HEK293 (cell line): ENCODE results near the gene NFIX.
A peak's percentile ranks its signal among the peaks of the same experiment; 100 is the strongest.

ENCODE experiments used
- GLIS1 ChIP-seq: fragments of 450-650 bp; formaldehyde crosslinking; IDR thresholded peaks from 2 replicates; pipeline ENCODE4 v1.5.1; 2016; ENCODE audit warnings: missing biosample characterization, missing genetic modification characterization
- KLF7 ChIP-seq: fragments of 450-650 bp; formaldehyde crosslinking; IDR thresholded peaks from 2 replicates; pipeline ENCODE4 v1.5.1; 2016; ENCODE audit warnings: missing biosample characterization, missing genetic modification characterization, borderline replicate concordance
- ZFP69B ChIP-seq: fragments of 450-650 bp; formaldehyde crosslinking; IDR thresholded peaks from 2 replicates; pipeline ENCODE4 v1.5.1; 2016; ENCODE audit warnings: missing biosample characterization, missing genetic modification characterization
- ZNF155 ChIP-seq: fragments of 450-650 bp; formaldehyde crosslinking; IDR thresholded peaks from 2 replicates; pipeline ENCODE4 v1.5.1; 2016; ENCODE audit warnings: missing biosample characterization, missing genetic modification characterization
- ZNF610 ChIP-seq: fragments of 450-650 bp; formaldehyde crosslinking; IDR thresholded peaks from 2 replicates; pipeline ENCODE4 v1.5.1; 2016; ENCODE audit warnings: missing biosample characterization, missing genetic modification characterization, borderline replicate concordance
- ZNF843 ChIP-seq: fragments of 450-650 bp; formaldehyde crosslinking; IDR thresholded peaks from 2 replicates; pipeline ENCODE4 v1.5.1; 2016; ENCODE audit warnings: missing biosample characterization, missing genetic modification characterization
- TF ChIP-seq, protein P1 (sequence below): fragments of 450-650 bp; formaldehyde crosslinking; IDR thresholded peaks from 2 replicates; pipeline ENCODE4 v1.5.1; 2017; ENCODE audit warnings: missing biosample characterization, missing genetic modification characterization
- TF ChIP-seq, protein P2 (sequence below): fragments of 450-650 bp; formaldehyde crosslinking; IDR thresholded peaks from 2 replicates; pipeline ENCODE4 v1.5.1; 2017; ENCODE audit warnings: missing biosample characterization, missing genetic modification characterization
- TF ChIP-seq, protein P3 (sequence below): fragments of 450-650 bp; formaldehyde crosslinking; IDR thresholded peaks from 2 replicates; pipeline ENCODE4 v1.5.1; 2016; ENCODE audit warnings: missing biosample characterization, missing genetic modification characterization
- TF ChIP-seq, protein P4 (sequence below): fragments of 450-650 bp; IDR thresholded peaks from 2 replicates; pipeline ENCODE4 v1.5.1; 2018; ENCODE audit warnings: missing biosample characterization, mild to moderate bottlenecking, missing genetic modification characterization
- TF ChIP-seq, protein P5 (sequence below): fragments of 450-650 bp; formaldehyde crosslinking; IDR thresholded peaks from 2 replicates; pipeline ENCODE4 v1.5.1; 2016; ENCODE audit warnings: missing biosample characterization, missing genetic modification characterization
- TF ChIP-seq, protein P6 (sequence below): fragments of 450-650 bp; formaldehyde crosslinking; IDR thresholded peaks from 2 replicates; pipeline ENCODE4 v1.5.1; 2016; ENCODE audit warnings: missing biosample characterization, missing genetic modification characterization
- TF ChIP-seq, protein P7 (sequence below): fragments of 450-650 bp; formaldehyde crosslinking; IDR thresholded peaks from 2 replicates; pipeline ENCODE4 v1.5.1; 2017; ENCODE audit warnings: missing biosample characterization, missing genetic modification characterization
- TF ChIP-seq, protein P8 (sequence below): fragments of 450-650 bp; formaldehyde crosslinking; IDR thresholded peaks from 2 replicates; pipeline ENCODE4 v1.5.1; 2016; ENCODE audit warnings: missing biosample characterization, missing genetic modification characterization
- TF ChIP-seq, protein P9 (sequence below): fragments of 450-650 bp; formaldehyde crosslinking; IDR thresholded peaks from 2 replicates; pipeline ENCODE4 v1.5.1; 2017; ENCODE audit warnings: missing biosample characterization, missing genetic modification characterization
- TF ChIP-seq, protein P10 (sequence below): fragments of 450-650 bp; formaldehyde crosslinking; IDR thresholded peaks from 2 replicates; pipeline ENCODE4 v1.5.1; 2017; ENCODE audit warnings: missing biosample characterization, mild to moderate bottlenecking, missing genetic modification characterization, moderate library complexity
- TF ChIP-seq, protein P11 (sequence below): fragments of 450-650 bp; formaldehyde crosslinking; IDR thresholded peaks from 2 replicates; pipeline ENCODE4 v1.5.1; 2016; ENCODE audit warnings: missing biosample characterization, missing genetic modification characterization

Gene NFIX

DNA sequence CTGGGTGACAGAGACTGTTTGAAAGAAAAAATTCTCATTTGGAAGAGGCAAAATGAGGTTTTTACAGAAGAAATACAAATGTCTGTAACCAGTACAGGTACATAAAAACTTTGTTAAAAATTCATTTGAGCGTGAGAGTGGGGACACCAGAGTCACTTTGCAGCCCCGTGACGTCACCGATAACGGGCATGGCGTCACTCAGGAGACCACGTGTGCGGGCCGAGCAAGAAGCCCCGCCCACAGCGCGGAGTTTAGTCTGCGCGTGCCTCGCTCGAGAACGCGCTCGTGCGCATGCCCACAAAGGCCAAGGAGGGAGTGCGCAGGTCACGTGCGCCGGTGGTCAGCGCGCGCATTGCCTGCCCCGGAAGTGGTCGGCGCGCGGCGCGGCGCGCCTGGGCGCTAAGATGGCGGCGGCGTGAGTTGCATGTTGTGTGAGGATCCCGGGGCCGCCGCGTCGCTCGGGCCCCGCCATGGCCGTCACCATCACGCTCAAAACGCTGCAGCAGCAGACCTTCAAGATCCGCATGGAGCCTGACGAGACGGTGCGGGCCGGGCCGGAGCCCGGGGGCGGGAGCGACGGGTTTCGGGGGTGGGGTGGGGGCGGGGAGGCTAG is 49.7 kb upstream of the NFIX start, which contains the start of gene RAD23A (continued):
- TF ChIP-seq, protein P1, sequence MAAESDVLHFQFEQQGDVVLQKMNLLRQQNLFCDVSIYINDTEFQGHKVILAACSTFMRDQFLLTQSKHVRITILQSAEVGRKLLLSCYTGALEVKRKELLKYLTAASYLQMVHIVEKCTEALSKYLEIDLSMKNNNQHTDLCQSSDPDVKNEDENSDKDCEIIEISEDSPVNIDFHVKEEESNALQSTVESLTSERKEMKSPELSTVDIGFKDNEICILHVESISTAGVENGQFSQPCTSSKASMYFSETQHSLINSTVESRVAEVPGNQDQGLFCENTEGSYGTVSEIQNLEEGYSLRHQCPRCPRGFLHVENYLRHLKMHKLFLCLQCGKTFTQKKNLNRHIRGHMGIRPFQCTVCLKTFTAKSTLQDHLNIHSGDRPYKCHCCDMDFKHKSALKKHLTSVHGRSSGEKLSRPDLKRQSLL (tag by site-specific recombination): no peak
- TF ChIP-seq, protein P2, sequence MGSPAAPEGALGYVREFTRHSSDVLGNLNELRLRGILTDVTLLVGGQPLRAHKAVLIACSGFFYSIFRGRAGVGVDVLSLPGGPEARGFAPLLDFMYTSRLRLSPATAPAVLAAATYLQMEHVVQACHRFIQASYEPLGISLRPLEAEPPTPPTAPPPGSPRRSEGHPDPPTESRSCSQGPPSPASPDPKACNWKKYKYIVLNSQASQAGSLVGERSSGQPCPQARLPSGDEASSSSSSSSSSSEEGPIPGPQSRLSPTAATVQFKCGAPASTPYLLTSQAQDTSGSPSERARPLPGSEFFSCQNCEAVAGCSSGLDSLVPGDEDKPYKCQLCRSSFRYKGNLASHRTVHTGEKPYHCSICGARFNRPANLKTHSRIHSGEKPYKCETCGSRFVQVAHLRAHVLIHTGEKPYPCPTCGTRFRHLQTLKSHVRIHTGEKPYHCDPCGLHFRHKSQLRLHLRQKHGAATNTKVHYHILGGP (tag by site-specific recombination): no peak
- TF ChIP-seq, protein P3, sequence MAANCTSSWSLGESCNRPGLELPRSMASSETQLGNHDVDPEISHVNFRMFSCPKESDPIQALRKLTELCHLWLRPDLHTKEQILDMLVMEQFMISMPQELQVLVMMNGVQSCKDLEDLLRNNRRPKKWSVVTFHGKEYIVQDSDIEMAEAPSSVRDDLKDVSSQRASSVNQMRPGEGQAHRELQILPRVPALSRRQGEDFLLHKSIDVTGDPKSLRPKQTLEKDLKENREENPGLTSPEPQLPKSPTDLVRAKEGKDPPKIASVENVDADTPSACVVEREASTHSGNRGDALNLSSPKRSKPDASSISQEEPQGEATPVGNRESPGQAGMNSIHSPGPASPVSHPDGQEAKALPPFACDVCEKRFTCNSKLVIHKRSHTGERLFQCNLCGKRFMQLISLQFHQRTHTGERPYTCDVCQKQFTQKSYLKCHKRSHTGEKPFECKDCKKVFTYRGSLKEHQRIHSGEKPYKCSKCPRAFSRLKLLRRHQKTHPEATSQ: no peak
- no peak for TF ChIP-seq ZNF610 (tag by site-specific recombination)
- TF ChIP-seq, protein P4, sequence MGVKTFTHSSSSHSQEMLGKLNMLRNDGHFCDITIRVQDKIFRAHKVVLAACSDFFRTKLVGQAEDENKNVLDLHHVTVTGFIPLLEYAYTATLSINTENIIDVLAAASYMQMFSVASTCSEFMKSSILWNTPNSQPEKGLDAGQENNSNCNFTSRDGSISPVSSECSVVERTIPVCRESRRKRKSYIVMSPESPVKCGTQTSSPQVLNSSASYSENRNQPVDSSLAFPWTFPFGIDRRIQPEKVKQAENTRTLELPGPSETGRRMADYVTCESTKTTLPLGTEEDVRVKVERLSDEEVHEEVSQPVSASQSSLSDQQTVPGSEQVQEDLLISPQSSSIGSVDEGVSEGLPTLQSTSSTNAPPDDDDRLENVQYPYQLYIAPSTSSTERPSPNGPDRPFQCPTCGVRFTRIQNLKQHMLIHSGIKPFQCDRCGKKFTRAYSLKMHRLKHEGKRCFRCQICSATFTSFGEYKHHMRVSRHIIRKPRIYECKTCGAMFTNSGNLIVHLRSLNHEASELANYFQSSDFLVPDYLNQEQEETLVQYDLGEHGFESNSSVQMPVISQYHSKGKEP (tag by site-specific recombination): no peak
- TF ChIP-seq, protein P5, sequence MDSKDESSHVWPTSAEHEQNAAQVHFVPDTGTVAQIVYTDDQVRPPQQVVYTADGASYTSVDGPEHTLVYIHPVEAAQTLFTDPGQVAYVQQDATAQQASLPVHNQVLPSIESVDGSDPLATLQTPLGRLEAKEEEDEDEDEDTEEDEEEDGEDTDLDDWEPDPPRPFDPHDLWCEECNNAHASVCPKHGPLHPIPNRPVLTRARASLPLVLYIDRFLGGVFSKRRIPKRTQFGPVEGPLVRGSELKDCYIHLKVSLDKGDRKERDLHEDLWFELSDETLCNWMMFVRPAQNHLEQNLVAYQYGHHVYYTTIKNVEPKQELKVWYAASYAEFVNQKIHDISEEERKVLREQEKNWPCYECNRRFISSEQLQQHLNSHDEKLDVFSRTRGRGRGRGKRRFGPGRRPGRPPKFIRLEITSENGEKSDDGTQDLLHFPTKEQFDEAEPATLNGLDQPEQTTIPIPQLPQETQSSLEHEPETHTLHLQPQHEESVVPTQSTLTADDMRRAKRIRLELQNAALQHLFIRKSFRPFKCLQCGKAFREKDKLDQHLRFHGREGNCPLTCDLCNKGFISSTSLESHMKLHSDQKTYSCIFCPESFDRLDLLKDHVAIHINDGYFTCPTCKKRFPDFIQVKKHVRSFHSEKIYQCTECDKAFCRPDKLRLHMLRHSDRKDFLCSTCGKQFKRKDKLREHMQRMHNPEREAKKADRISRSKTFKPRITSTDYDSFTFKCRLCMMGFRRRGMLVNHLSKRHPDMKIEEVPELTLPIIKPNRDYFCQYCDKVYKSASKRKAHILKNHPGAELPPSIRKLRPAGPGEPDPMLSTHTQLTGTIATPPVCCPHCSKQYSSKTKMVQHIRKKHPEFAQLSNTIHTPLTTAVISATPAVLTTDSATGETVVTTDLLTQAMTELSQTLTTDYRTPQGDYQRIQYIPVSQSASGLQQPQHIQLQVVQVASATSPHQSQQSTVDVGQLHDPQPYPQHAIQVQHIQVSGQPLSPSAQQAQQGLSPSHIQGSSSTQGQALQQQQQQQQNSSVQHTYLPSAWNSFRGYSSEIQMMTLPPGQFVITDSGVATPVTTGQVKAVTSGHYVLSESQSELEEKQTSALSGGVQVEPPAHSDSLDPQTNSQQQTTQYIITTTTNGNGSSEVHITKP (tag by site-specific recombination): peak; percentile 79; the same call in 1 of the 2 replicates
- TF ChIP-seq ZFP69B: 0 out of 2 replicates have a peak, but pooled peaks have one; percentile 29
- TF ChIP-seq, protein P6, sequence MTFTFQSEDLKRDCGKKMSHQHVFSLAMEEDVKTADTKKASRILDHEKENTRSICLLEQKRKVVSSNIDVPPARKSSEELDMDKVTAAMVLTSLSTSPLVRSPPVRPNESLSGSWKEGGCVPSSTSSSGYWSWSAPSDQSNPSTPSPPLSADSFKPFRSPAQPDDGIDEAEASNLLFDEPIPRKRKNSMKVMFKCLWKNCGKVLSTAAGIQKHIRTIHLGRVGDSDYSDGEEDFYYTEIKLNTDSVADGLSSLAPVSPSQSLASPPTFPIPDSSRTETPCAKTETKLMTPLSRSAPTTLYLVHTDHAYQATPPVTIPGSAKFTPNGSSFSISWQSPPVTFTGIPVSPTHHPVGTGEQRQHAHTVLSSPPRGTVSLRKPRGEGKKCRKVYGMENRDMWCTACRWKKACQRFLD (tag by site-specific recombination): no peak
- TF ChIP-seq GLIS1 (tag by site-specific recombination): 0 out of 2 replicates have a peak, but pooled peaks have one; percentile 18
- TF ChIP-seq, protein P7, sequence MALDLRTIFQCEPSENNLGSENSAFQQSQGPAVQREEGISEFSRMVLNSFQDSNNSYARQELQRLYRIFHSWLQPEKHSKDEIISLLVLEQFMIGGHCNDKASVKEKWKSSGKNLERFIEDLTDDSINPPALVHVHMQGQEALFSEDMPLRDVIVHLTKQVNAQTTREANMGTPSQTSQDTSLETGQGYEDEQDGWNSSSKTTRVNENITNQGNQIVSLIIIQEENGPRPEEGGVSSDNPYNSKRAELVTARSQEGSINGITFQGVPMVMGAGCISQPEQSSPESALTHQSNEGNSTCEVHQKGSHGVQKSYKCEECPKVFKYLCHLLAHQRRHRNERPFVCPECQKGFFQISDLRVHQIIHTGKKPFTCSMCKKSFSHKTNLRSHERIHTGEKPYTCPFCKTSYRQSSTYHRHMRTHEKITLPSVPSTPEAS (tag by site-specific recombination): no peak
- TF ChIP-seq ZNF843 (tag by site-specific recombination): no peak
- TF ChIP-seq, protein P8, sequence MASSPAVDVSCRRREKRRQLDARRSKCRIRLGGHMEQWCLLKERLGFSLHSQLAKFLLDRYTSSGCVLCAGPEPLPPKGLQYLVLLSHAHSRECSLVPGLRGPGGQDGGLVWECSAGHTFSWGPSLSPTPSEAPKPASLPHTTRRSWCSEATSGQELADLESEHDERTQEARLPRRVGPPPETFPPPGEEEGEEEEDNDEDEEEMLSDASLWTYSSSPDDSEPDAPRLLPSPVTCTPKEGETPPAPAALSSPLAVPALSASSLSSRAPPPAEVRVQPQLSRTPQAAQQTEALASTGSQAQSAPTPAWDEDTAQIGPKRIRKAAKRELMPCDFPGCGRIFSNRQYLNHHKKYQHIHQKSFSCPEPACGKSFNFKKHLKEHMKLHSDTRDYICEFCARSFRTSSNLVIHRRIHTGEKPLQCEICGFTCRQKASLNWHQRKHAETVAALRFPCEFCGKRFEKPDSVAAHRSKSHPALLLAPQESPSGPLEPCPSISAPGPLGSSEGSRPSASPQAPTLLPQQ: peak; percentile 44; the same call in 1 of the 2 replicates
- TF ChIP-seq, protein P9, sequence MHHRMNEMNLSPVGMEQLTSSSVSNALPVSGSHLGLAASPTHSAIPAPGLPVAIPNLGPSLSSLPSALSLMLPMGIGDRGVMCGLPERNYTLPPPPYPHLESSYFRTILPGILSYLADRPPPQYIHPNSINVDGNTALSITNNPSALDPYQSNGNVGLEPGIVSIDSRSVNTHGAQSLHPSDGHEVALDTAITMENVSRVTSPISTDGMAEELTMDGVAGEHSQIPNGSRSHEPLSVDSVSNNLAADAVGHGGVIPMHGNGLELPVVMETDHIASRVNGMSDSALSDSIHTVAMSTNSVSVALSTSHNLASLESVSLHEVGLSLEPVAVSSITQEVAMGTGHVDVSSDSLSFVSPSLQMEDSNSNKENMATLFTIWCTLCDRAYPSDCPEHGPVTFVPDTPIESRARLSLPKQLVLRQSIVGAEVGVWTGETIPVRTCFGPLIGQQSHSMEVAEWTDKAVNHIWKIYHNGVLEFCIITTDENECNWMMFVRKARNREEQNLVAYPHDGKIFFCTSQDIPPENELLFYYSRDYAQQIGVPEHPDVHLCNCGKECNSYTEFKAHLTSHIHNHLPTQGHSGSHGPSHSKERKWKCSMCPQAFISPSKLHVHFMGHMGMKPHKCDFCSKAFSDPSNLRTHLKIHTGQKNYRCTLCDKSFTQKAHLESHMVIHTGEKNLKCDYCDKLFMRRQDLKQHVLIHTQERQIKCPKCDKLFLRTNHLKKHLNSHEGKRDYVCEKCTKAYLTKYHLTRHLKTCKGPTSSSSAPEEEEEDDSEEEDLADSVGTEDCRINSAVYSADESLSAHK (tag by site-specific recombination): peak; percentile 11; the same call in 1 of the 2 replicates
- TF ChIP-seq ZNF155 (tag by site-specific recombination): no peak
- TF ChIP-seq, protein P10, sequence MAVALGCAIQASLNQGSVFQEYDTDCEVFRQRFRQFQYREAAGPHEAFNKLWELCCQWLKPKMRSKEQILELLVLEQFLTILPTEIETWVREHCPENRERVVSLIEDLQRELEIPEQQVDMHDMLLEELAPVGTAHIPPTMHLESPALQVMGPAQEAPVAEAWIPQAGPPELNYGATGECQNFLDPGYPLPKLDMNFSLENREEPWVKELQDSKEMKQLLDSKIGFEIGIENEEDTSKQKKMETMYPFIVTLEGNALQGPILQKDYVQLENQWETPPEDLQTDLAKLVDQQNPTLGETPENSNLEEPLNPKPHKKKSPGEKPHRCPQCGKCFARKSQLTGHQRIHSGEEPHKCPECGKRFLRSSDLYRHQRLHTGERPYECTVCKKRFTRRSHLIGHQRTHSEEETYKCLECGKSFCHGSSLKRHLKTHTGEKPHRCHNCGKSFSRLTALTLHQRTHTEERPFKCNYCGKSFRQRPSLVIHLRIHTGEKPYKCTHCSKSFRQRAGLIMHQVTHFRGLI (tag by site-specific recombination): 0 out of 2 replicates have a peak, but pooled peaks have one; percentile 52
- TF ChIP-seq KLF7 (tag by site-specific recombination): 0 out of 2 replicates have a peak, but pooled peaks have one; percentile 5
- TF ChIP-seq, protein P11, sequence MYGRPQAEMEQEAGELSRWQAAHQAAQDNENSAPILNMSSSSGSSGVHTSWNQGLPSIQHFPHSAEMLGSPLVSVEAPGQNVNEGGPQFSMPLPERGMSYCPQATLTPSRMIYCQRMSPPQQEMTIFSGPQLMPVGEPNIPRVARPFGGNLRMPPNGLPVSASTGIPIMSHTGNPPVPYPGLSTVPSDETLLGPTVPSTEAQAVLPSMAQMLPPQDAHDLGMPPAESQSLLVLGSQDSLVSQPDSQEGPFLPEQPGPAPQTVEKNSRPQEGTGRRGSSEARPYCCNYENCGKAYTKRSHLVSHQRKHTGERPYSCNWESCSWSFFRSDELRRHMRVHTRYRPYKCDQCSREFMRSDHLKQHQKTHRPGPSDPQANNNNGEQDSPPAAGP: peak; percentile 80
